Large intestine (tissue), 12 donors: Measurements from ENCODE around the gene INTS7. TPM values are rescaled to one million over a fixed set of nuclear protein-coding genes. Genes with fewer than 3 reads are reported as not detected.

Experiments used
- DNase-seq, 2 donors: peaks; one replicate each; pipeline versions ENCODE4 v3.0.0 to v3.0.0-alpha.2; 2013
- H3K27ac ChIP-seq: one replicate; pipeline ENCODE4 v1.5.1; 2013; ENCODE audit warnings: low read length
- H3K27me3 ChIP-seq: 2 replicates; pipeline ENCODE4 v1.6.1; 2013; ENCODE audit warnings: low read length; ENCODE audit not compliant: control insufficient read depth, insufficient read depth
- H3K36me3 ChIP-seq: 2 replicates; pipeline ENCODE4 v1.6.1; 2013; ENCODE audit warnings: low read length; ENCODE audit not compliant: control insufficient read depth, insufficient read depth
- H3K4me1 ChIP-seq: one replicate; pipeline ENCODE4 v1.6.1; 2013; ENCODE audit warnings: low read length; ENCODE audit not compliant: control insufficient read depth, insufficient read depth
- H3K4me3 ChIP-seq: one replicate; pipeline ENCODE4 v1.5.1; 2013; ENCODE audit warnings: low read length
- H3K9me3 ChIP-seq: one replicate; pipeline ENCODE4 v1.6.1; 2013; ENCODE audit warnings: mild to moderate bottlenecking, low read depth, low read length, moderate library complexity; ENCODE audit not compliant: control insufficient read depth
- WGBS: methylation state at CpG from one replicate; pipeline ENCODE4 v1.1.5; 2013; ENCODE audit warnings: low lambda C conversion rate; ENCODE audit not compliant: insufficient coverage; 5-methylcytosine and 5-hydroxymethylcytosine counted together
- long read RNA-seq, 11 donors: transcript quantifications; one replicate each; lab custom pipeline, GENCODE V29; 2026
- polyA plus RNA-seq: library from polyadenylated mRNA; unstranded; fragments of 120-200 nt; gene quantifications from one replicate; pipeline ENCODE4 v1.2.1, GENCODE V29; 2013

Gene INTS7, protein sequence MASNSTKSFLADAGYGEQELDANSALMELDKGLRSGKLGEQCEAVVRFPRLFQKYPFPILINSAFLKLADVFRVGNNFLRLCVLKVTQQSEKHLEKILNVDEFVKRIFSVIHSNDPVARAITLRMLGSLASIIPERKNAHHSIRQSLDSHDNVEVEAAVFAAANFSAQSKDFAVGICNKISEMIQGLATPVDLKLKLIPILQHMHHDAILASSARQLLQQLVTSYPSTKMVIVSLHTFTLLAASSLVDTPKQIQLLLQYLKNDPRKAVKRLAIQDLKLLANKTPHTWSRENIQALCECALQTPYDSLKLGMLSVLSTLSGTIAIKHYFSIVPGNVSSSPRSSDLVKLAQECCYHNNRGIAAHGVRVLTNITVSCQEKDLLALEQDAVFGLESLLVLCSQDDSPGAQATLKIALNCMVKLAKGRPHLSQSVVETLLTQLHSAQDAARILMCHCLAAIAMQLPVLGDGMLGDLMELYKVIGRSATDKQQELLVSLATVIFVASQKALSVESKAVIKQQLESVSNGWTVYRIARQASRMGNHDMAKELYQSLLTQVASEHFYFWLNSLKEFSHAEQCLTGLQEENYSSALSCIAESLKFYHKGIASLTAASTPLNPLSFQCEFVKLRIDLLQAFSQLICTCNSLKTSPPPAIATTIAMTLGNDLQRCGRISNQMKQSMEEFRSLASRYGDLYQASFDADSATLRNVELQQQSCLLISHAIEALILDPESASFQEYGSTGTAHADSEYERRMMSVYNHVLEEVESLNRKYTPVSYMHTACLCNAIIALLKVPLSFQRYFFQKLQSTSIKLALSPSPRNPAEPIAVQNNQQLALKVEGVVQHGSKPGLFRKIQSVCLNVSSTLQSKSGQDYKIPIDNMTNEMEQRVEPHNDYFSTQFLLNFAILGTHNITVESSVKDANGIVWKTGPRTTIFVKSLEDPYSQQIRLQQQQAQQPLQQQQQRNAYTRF
- polyA plus RNA-seq, result 16.1 TPM
- long read RNA-seq, donor 1, full-length matches to known transcripts, result 1 of 1 reads
- long read RNA-seq, donor 1, partial matches to known transcripts, result 0 of 1 reads
- long read RNA-seq, donor 1, other reads (novel, unspliced or antisense), result 0 of 1 reads
- long read RNA-seq, donor 2, full-length matches to known transcripts, result 2 of 9 reads
- long read RNA-seq, donor 2, partial matches to known transcripts, result 7 of 9 reads
- long read RNA-seq, donor 2, other reads (novel, unspliced or antisense), result 0 of 9 reads
- long read RNA-seq, donor 3, result 0 reads
- long read RNA-seq, donor 4, result 0 reads
- long read RNA-seq, donor 5, full-length matches to known transcripts, result 1 of 1 reads
- long read RNA-seq, donor 5, partial matches to known transcripts, result 0 of 1 reads
- long read RNA-seq, donor 5, other reads (novel, unspliced or antisense), result 0 of 1 reads
- long read RNA-seq, donor 6, full-length matches to known transcripts, result 1 of 1 reads
- long read RNA-seq, donor 6, partial matches to known transcripts, result 0 of 1 reads
- long read RNA-seq, donor 6, other reads (novel, unspliced or antisense), result 0 of 1 reads
- long read RNA-seq, donor 7, result 0 reads
- long read RNA-seq, donor 8, full-length matches to known transcripts, result 2 of 2 reads
- long read RNA-seq, donor 8, partial matches to known transcripts, result 0 of 2 reads
- long read RNA-seq, donor 8, other reads (novel, unspliced or antisense), result 0 of 2 reads
- long read RNA-seq, donor 9, full-length matches to known transcripts, result 2 of 2 reads
- long read RNA-seq, donor 9, partial matches to known transcripts, result 0 of 2 reads
- long read RNA-seq, donor 9, other reads (novel, unspliced or antisense), result 0 of 2 reads
- long read RNA-seq, donor 10, full-length matches to known transcripts, result 1 of 1 reads
- long read RNA-seq, donor 10, partial matches to known transcripts, result 0 of 1 reads
- long read RNA-seq, donor 10, other reads (novel, unspliced or antisense), result 0 of 1 reads
- long read RNA-seq, donor 11, partial matches to known transcripts, result 8 of 8 reads
- long read RNA-seq, donor 11, other reads (novel, unspliced or antisense), result 0 of 8 reads

DNA sequence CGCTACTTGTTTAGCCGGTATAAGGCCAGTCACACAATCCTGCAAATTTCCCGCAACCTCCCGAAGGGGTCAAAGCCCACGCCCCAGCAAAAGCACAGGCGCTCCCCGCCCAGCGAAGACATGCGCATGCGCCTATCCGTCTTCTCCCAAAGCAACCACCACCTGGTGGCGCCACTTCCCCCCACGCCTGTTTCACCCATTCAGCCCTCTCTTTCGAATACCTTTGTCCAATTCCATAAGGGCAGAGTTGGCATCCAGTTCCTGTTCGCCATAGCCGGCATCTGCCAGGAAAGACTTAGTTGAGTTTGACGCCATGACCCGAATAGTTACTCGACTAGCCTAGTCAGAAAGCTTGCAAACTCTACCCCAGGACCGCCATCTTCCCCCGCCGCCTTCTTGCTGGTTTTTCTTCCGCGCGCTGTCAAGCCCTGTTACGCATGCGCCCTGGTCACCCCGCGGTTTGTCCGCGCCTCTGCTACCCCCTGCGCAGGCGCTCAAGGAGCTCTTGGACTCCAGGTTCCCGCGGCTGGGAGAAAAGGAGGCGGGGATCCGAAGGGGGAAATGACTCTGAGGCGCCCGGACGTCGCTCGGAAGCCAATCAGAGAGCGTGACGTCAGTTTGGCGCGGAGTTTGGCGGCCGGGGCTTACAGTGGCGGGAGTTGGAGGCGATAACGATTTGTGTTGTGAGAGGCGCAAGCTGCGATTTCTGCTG is at the start of gene INTS7, which contains the start of gene DTL:
INTS7 (minus strand) TSS at position 435 of the 712 bp plus-strand sequence; CDS start at position 315, 120 bp downstream.
DTL (plus strand) TSS at position 626 of the 712 bp plus-strand sequence. CDS start 143 bp downstream, outside the sequence.
- 5% methylated on average over 4 of the region's 53 CpGs for WGBS
- Histone ChIP-seq H3K4me1 (peaks cover 3% of the 10 kb centered on the region), H3K27me3 (no peaks in the 10 kb centered on the region), H3K4me3 (peak within 1 kb of the TSS; percentile 64), H3K36me3 (no peaks in the 10 kb centered on the region), H3K9me3 (no peaks in the 10 kb centered on the region), H3K27ac (peak within 1 kb of the TSS; percentile 87)
- peak; percentile 99 for DNase-seq

DNA sequence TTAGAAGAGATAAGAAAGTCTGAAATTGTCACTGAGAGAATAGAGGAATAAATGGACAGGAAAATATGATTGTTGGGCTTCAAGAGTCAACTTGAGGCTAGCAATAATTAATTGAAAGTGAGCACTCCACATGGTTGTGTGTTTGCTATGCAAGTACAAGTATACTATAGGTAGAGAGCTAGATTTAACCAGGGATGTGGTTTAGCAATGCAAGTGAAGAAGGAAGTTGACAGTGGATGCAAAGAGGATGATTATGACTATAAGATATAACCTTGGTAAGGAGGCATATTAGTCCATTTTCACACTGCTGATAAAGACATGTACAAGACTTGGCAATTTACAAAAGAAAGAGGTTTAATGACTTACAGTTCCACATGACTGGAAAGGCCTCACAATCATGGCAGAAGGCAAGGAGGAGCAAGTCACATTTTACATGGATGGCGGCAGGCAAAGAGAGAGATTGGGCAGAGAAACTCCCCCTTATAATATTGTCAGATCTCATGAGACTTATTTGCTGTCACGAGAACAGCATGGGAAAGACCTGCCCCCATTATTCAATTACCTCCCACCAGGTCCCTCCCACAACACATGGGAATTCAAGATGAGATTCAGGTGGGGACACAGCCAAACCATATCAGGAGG is 47.5 kb upstream of the INTS7 start:
- H3K27ac ChIP-seq, result no peak overlapping the region
- no peaks in the 10 kb centered on the region for H3K9me3 ChIP-seq
- no peaks in the 10 kb centered on the region for H3K27me3 ChIP-seq
- no peak for DNase-seq
- peaks cover 12% of the 10 kb centered on the region for H3K36me3 ChIP-seq
- H3K4me1 ChIP-seq, result peaks cover 4% of the 10 kb centered on the region
- H3K4me3 ChIP-seq, result no peak overlapping the region
- WGBS, result no CpG with 5 or more reads among the region's 2 CpGs

DNA sequence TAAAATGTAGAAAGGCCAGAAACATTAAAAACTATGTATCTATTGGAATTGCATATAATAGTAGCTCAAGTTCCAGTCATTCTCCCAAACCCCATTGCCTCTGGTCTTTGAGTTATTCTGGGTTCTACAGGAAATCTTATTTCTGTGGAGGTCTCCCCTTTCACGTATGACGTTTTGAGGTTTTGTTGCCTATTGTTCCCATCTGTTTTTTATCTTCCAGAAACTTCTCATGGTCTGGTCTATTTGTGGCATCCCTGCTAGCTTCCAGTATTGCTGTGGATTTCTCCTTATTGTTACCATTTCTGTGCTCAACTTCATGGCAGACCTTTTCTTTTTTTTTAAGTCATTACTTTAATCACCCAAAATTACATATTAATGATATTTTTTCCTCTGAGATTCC is 43.5 kb upstream of the INTS7 start:
- WGBS, result 100% methylated on average over 2 of the region's 2 CpGs
- DNase-seq, result no peak
- peaks cover 12% of the 10 kb centered on the region for H3K36me3 ChIP-seq
- H3K4me3 ChIP-seq, result no peak overlapping the region
- no peaks in the 10 kb centered on the region for H3K9me3 ChIP-seq
- H3K27ac ChIP-seq, result no peak overlapping the region
- H3K27me3 ChIP-seq, result no peaks in the 10 kb centered on the region
- no peaks in the 10 kb centered on the region for H3K4me1 ChIP-seq

DNA sequence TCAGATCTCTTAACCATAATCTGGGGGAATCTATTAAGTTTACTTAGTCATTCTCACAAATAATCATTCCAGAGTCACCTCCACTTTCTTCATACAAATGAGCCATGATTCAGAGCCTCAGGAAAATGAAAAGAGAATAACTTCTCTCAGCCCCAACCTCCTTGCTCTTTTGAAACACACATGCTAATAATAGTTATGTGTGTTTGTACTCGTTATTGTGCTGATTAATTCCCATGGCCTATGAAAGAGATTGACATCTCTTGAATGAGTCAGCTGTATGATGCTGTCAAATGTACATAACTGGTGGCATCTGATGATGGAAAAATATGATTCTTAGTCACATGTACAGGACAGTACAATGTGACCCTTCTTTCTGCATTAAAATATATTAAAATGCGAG is 41.7 kb upstream of the INTS7 start:
- WGBS, result 88% methylated on average over 1 of the region's 2 CpGs
- no peaks in the 10 kb centered on the region for H3K9me3 ChIP-seq
- DNase-seq, result no peak
- H3K4me1 ChIP-seq, result no peaks in the 10 kb centered on the region
- H3K36me3 ChIP-seq, result peaks cover 8% of the 10 kb centered on the region
- H3K27ac ChIP-seq, result no peak overlapping the region
- H3K27me3 ChIP-seq, result no peaks in the 10 kb centered on the region
- H3K4me3 ChIP-seq, result no peak overlapping the region

DNA sequence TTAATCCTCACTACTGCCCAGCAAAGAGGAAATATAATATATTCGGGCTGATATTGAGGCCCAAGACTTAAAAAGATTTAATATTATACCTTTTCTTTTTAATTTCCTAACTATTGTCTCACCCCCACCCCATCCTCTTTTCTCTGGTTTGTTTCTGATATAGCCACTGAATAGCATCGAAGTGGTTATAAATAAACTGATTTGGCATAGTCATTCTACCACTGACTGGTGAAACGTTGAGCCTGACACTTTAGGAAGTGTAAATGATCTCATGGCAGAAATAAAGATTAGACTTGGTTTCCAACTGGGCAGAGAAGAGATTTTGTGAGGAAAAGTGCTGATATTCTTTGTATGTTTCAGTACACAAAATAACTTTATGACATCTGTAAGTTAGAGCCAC is 39.5 kb upstream of the INTS7 start:
- no peaks in the 10 kb centered on the region for H3K9me3 ChIP-seq
- no peaks in the 10 kb centered on the region for H3K27me3 ChIP-seq
- H3K36me3 ChIP-seq, result no peaks in the 10 kb centered on the region
- no peaks in the 10 kb centered on the region for H3K4me1 ChIP-seq
- H3K27ac ChIP-seq, result no peak overlapping the region
- 100% methylated on average over 1 of the region's 3 CpGs for WGBS
- no peak overlapping the region for H3K4me3 ChIP-seq
- no peak for DNase-seq

DNA sequence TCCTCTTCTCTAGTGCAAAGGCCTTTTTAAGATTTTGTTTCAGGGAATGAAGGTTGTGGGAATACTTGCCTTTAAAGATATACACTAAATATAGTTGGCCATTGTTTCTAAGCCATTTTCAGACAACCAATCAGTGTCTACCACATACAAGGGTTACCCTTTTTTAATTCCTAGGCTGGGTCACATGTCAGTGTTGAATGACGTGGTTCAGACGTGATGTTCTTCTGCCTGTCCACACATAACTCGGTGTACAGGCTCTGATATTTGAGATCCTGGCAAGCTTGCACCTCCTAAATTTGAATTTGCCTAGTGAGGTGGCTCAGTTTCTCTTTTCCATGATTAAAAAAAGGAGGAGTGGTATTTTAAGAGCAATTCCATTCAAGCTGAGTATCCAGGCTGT is 39.0 kb upstream of the INTS7 start:
- no CpG with 5 or more reads among the region's 3 CpGs for WGBS

DNA sequence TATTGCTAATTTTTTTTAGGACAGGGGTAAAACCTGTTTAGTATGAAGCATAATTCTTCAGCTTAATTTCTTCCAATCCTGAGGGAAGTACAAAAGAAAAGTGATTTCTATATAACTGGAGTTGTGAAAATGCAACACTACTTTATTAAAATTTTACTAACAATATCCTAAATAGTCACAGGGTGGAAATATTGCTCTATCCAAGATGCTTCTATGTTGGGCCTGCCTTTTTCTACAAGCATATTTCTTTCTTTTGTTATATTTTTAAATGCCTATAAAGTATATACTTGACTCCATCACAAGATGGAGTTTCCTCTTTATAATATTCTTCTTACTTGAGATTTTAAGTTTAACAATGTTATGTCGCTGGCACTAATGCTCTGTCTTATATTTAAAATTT is 38.1 kb upstream of the INTS7 start:
- no peaks in the 10 kb centered on the region for H3K9me3 ChIP-seq
- H3K36me3 ChIP-seq, result no peaks in the 10 kb centered on the region
- H3K4me1 ChIP-seq, result no peaks in the 10 kb centered on the region
- no peaks in the 10 kb centered on the region for H3K27me3 ChIP-seq
- DNase-seq, result no peak
- H3K4me3 ChIP-seq, result no peak overlapping the region
- no peak overlapping the region for H3K27ac ChIP-seq
- 100% methylated on average over 1 of the region's 1 CpG for WGBS

More for the DNA sequence above, 39.0 kb upstream of the INTS7 start:
- no peak for DNase-seq
- Histone ChIP-seq H3K27me3 (no peaks in the 10 kb centered on the region), H3K4me3 (no peak overlapping the region), H3K36me3 (no peaks in the 10 kb centered on the region), H3K4me1 (no peaks in the 10 kb centered on the region), H3K9me3 (no peaks in the 10 kb centered on the region), H3K27ac (no peak overlapping the region)

DNA sequence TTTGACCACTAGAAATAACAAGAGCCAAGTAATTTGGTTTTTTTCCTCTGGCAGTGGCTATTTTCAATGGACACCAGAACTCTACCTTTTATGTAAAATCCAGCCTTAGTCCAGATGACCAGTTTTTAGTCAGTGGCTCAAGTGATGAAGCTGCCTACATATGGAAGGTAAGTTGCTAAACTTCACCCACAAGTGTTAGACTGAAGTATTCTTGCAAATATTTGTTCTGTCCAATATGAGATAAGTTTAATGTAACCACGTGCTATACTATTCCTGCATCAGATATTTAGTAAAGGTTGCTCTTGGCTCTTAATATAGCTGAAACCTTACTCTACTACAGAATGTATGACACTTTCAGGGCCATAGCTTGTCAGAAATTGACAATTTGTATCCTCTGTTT is 36.7 kb upstream of the INTS7 start:
- H3K4me3 ChIP-seq, result no peak overlapping the region
- WGBS, result no CpG with 5 or more reads among the region's 1 CpG
- no peak for DNase-seq

More for the DNA sequence above, 36.7 kb upstream of the INTS7 start:
- Histone ChIP-seq H3K4me1 (no peaks in the 10 kb centered on the region), H3K9me3 (no peaks in the 10 kb centered on the region), H3K27ac (no peak overlapping the region), H3K36me3 (no peaks in the 10 kb centered on the region), H3K27me3 (no peaks in the 10 kb centered on the region)
